Tibial artery (tissue), 4 donors: ENCODE data around the gene NR2C2AP.

Experiments used
- DNase-seq, 2 donors: peaks; one replicate each; pipeline ENCODE4 v3.0.0-alpha.2; 2019
- H3K27ac ChIP-seq, 2 donors: fragments of 200-600 bp; sonication (generic) in 1 of 2; 1 replicate in 1 of 2; 2 replicates in 1 of 2; pipeline ENCODE4 v1.5.1; 2018 to 2019; ENCODE audit warnings: mild to moderate bottlenecking in 1 of 2
- H3K27me3 ChIP-seq, 2 donors: fragments of 200-600 bp; sonication (generic) in 1 of 2; one replicate each; pipeline versions ENCODE4 v1.5.1 to v1.6.0; 2016 to 2019
- H3K36me3 ChIP-seq, 3 donors: fragments of 200-600 bp; sonication (generic) in 2 of 3; one replicate each; pipeline ENCODE4 v1.5.1; 2016 to 2019; ENCODE audit warnings: mild to moderate bottlenecking in 2 of 3
- H3K4me1 ChIP-seq, 4 donors: fragments of 200-600 bp; sonication (generic) in 2 of 4; 1 replicate in 3 of 4; 2 replicates in 1 of 4; pipeline ENCODE4 v1.5.1; 2016 to 2019
- H3K4me3 ChIP-seq, 2 donors: fragments of 200-600 bp; sonication (generic) in 1 of 2; 1 replicate in 1 of 2; 2 replicates in 1 of 2; pipeline ENCODE4 v1.5.1; 2018 to 2019; ENCODE audit warnings: mild to moderate bottlenecking in 2 of 2
- H3K9me3 ChIP-seq, 3 donors: fragments of 200-600 bp; sonication (generic) in 1 of 3; one replicate each; pipeline ENCODE4 v1.5.1; 2016 to 2019
- intact Hi-C: fragments of 100-400 bp; cut with DNase I; formaldehyde crosslinking; loops from one replicate; pipeline ENCODE4 v1.15.0; 2023; ENCODE audit warnings: low total_unique reads
- TF ChIP-seq, protein P1 (sequence below), 2 experiments: fragments of 200-600 bp in 1 of 2; fragments of 450-650 bp in 1 of 2; IDR thresholded peaks; one replicate each; pipeline ENCODE4 v1.5.1; 2017 to 2019; ENCODE audit warnings: antibody characterized with exemption in 2 of 2, mild to moderate bottlenecking in 1 of 2, moderate library complexity in 1 of 2

The NR2C2AP gene

DNA sequence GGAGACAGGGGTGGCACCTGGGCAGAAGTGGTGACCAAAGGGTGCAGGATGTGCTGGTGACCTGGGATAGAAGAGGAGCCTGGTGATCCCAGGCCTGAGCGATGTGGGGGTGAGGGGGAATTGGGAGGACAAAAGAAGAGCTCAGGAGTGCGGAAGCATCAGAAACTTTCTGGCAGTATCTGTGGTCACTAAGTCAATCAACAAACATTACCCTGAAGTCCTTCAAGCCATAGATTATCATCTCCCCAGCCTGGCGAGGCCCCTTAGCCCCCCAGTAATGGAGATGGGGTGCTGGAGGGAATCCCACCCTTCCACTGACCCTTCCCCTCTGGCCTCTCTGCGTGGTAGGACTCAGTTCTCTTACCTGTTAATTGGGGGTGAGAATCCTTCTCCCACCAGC lies 43.7 kb downstream of the NR2C2AP start:
- TF ChIP-seq, protein P1, sequence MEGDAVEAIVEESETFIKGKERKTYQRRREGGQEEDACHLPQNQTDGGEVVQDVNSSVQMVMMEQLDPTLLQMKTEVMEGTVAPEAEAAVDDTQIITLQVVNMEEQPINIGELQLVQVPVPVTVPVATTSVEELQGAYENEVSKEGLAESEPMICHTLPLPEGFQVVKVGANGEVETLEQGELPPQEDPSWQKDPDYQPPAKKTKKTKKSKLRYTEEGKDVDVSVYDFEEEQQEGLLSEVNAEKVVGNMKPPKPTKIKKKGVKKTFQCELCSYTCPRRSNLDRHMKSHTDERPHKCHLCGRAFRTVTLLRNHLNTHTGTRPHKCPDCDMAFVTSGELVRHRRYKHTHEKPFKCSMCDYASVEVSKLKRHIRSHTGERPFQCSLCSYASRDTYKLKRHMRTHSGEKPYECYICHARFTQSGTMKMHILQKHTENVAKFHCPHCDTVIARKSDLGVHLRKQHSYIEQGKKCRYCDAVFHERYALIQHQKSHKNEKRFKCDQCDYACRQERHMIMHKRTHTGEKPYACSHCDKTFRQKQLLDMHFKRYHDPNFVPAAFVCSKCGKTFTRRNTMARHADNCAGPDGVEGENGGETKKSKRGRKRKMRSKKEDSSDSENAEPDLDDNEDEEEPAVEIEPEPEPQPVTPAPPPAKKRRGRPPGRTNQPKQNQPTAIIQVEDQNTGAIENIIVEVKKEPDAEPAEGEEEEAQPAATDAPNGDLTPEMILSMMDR (IDR thresholded peaks at IDR 0.05), result no peak
- no peak overlapping the region for H3K4me3 ChIP-seq
- peaks cover 8 to 16% (median 13%) of the 10 kb centered on the region in 3 donors for H3K36me3 ChIP-seq
- no peaks in the 10 kb centered on the region for H3K4me1 ChIP-seq
- H3K27ac ChIP-seq, result no peak overlapping the region
- no peaks in the 10 kb centered on the region for H3K9me3 ChIP-seq
- DNase-seq, result no peak
- H3K27me3 ChIP-seq, result no peaks in the 10 kb centered on the region
- intact Hi-C loops, result no loop called here

DNA sequence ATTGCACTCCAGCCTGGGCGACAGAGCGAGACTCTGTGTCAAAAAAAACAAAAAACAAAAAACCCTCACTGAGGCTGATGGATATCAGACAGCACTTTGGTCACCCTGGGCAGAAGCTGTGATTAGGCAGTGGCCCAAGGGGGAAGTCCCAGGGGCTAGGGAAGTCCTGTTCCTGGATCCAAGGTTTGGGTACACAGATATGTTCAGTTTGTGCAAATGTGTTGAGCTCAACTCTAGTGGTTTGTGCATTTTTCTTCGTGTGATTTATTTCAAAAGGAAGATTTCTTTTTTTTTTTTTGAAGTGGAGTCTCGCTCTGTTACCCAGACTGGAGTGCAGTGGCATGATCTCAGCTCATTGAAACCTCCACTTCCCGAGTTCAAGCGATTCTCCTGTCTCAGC lies 45.4 kb downstream of the NR2C2AP start:
- TF ChIP-seq, protein P1 (IDR thresholded peaks at IDR 0.05), result no peak
- Histone ChIP-seq H3K4me3 (no peak overlapping the region), H3K27me3 (no peaks in the 10 kb centered on the region), H3K9me3 (no peaks in the 10 kb centered on the region), H3K4me1 (no peaks in the 10 kb centered on the region), H3K27ac (no peak overlapping the region), H3K36me3 (peaks cover 8 to 16% (median 13%) of the 10 kb centered on the region in 3 donors)
- no peak for DNase-seq
- intact Hi-C loops, result no loop called here

DNA sequence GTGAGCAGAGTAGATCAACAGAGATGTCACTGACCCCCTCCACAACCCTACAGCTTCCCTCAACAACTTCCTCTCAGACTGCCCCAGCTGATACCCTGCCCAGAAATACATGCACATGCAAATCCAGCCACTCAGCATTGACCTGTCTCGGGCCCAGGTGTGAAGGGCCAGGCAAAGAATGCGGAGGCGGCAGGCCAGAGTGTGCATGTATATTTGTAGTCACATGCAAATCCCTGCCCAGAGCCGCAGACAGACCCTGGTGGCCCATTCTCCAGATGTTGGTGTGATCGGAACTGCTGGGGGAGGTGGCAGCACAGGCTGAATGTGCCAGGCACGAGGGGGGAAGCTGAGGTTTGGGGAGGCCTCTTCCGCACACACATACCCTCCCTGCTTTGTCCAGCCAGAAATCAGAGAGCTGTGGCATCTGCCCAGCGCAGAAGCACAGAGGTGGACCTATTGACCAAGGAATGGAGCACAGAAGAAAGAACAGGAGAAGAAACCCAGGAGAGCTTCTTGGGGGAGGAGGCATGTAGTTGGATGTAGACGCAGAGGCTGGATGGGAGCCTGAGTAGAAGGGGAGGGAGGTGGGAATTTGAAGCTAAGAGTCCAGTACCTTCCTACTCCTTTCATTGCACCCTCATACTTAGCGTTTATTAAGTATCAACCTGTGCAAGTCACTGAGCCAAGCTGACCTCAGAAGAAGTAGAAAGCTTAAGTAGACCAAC lies 47.6 kb downstream of the NR2C2AP start:
- no peaks in the 10 kb centered on the region for H3K27me3 ChIP-seq
- no peak overlapping the region for H3K4me3 ChIP-seq
- intact Hi-C loops, result no loop called here
- no peaks in the 10 kb centered on the region for H3K9me3 ChIP-seq
- H3K36me3 ChIP-seq, result peaks cover 8 to 16% (median 13%) of the 10 kb centered on the region in 3 donors
- no peak for DNase-seq
- TF ChIP-seq, protein P1 (IDR thresholded peaks at IDR 0.05), result no peak
- H3K4me1 ChIP-seq, result no peaks in the 10 kb centered on the region
- no peak overlapping the region for H3K27ac ChIP-seq

DNA sequence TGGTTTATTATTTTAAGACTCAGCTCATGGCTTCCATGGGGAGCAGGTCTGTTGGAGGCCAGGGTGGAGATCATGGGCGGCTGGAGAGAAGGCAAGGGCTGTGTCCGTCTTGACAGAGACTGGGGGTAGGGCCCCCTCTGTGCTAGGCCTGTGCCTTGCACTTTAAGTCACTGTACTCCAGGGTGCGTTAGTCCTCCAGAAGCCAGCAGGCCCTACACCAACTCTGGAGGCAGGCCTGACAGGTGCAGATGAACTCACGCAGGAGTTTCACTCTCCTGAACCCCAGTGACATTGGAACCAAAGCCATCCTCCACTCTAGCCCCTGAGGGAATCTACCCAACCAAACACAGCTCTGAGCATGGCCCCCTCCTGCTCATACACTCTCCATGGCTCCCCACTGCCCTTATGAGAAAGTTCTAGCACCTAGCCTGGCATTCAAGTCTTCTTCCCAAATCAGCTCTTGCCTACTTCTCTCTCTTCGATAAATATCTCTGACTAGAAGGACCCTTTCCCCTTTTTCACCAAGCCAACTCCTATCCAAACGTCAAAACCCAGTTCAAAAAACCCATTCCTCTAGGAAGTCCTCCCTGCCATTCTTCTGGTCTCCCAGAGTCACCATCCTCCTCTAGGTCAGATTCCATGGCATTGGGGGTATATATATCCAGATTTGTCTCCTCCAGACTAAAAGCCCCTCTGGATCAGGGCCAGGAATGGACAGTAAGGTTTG lies 48.3 kb downstream of the NR2C2AP start:
- H3K4me1 ChIP-seq, result no peaks in the 10 kb centered on the region
- TF ChIP-seq, protein P1 (IDR thresholded peaks at IDR 0.05), result no peak
- intact Hi-C loops, result no loop called here
- peaks cover 8 to 20% (median 13%) of the 10 kb centered on the region in 3 donors for H3K36me3 ChIP-seq
- no peaks in the 10 kb centered on the region for H3K9me3 ChIP-seq
- no peak for DNase-seq
- no peaks in the 10 kb centered on the region for H3K27me3 ChIP-seq
- no peak overlapping the region for H3K4me3 ChIP-seq
- no peak overlapping the region for H3K27ac ChIP-seq

DNA sequence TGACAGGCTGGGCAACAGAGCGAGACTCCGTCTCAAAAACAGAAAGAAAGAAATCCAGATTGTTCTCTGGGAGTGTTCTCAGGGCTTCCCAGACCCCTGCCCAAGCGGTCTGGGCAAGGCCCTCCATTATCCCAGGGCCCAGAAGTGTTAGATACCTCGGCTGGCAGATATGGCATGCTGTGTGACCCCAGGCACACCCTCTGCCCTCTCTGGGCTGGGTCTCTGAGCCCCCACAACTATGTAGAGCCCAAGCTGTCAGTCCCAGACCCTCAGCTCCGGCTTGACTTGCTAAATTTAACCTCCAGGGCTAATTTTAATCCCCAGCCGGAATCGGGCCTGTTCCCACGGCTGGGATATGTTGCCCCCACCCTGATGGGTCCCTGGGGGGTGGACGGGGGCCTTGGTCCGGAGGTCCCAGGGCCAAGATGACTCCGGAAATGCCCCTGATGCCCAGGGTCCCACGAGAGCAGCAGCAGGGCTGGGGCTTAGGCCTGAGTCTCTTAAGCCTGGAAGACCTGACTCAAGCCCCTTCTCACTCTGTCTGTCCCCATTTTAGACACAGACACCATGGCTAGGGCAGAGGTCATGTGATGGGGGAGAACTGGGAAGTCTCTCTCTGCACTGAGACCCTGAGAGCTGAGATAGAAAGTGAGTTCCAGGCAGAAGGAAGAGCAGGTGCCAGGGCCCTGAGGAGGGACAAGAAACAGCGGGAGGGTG lies 50.4 kb downstream of the NR2C2AP start:
- Histone ChIP-seq H3K4me1 (no peaks in the 10 kb centered on the region), H3K27ac (no peak overlapping the region), H3K4me3 (no peak overlapping the region), H3K9me3 (no peaks in the 10 kb centered on the region), H3K27me3 (no peaks in the 10 kb centered on the region), H3K36me3 (peaks cover 12 to 40% (median 19%) of the 10 kb centered on the region in 3 donors)
- intact Hi-C loops, result no loop called here
- DNase-seq, result no peak
- TF ChIP-seq, protein P1 (IDR thresholded peaks at IDR 0.05), result no peak
